ENCODE results near the gene RAD51B.

- TF ChIP-seq POLR2AphosphoS5 (IDR thresholded peaks at IDR 0.05; ENCODE audit: low read depth, low read length) (no peak), POLR2A (IDR thresholded peaks at IDR 0.05; ENCODE audit: low read depth, low read length) (no peak), TAF1 (IDR thresholded peaks at IDR 0.05; ENCODE audit: low read depth, low read length) (no peak), SPI1 (IDR thresholded peaks at IDR 0.05; ENCODE audit: low read depth, low read length) (no peak)
Measured at GRCh38 chr14:68548194-68549076, 728.9 kb downstream of the RAD51B start.

Measured in GM12891 (cell line).